GM19467 (cell line): ENCODE measurements around the gene IL17RD.

Experiments
- ATAC-seq: cut with Tn5 transposase; IDR thresholded peaks from one replicate; pipeline ENCODE4 v1.9.1; 2021; ENCODE audit warnings: mild to moderate bottlenecking, moderate library complexity; ENCODE audit not compliant: unreplicated experiment

Gene IL17RD

GRCh38 chr3:57069503-57069902, 95.7 kb downstream of the IL17RD start:
- no peak for ATAC-seq

- peak; percentile 94 for ATAC-seq
Observed at GRCh38 chr3:57068437-57069089, 96.6 kb downstream of the IL17RD start.

GRCh38 chr3:57066471-57066870, 98.7 kb downstream of the IL17RD start:
- ATAC-seq = no peak

DNA sequence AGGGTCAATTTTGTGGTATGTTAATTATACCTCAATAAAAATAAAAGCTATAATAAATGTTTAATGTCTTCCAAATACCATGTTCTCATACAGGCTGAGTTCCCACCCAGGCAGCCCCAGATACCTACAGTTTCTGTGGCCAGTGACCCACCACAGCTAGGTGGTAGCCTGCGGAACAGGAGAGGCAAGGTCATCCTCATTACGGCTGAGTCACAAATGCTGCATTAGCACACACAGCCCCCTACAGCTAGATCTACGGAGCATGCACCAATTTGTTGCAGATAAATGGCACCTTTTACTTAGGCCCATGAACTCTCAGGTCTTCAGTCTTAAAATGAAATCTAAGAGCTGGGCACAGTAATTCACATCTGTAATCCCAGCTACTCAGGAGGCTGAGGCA, 99.6 kb downstream of the IL17RD start:
- no peak for ATAC-seq

GRCh38 chr3:57064572-57064971, 100.6 kb downstream of the IL17RD start:
- no peak for ATAC-seq

- ATAC-seq = no peak
Observed at GRCh38 chr3:57064001-57064400, 101.2 kb downstream of the IL17RD start.

DNA sequence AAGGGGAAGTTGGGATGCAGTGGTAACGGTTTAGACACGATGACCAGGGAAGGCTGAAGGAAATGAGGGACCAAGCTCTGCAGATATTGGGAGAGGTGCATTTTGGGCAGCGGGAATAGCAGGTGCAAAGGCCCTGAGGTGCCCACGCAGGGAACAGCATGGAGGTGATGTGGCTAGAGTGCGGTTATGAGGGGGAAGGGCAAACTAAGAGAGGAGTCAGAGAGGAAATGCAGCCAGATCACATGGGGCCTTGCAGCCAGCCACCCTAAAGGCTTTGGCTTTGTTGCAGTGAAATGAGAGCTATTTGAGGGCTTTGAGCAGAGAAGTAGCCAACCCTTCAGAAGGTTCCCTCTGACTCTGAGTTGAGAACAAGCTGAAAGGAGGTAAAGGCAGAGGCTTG, 102.1 kb downstream of the IL17RD start:
- no peak for ATAC-seq

- no peak for ATAC-seq
Observed at GRCh38 chr3:57062101-57062631, 103.0 kb downstream of the IL17RD start.

GRCh38 chr3:57061556-57061955, 103.6 kb downstream of the IL17RD start:
- no peak for ATAC-seq

GRCh38 chr3:57060089-57060821, 104.9 kb downstream of the IL17RD start, which contains the start of gene SPATA12:
Gene SPATA12, plus strand, starts transcription at chr3:57060664. Its CDS starts 13,031 bp downstream, at chr3:57073695.
- no peak for ATAC-seq

DNA sequence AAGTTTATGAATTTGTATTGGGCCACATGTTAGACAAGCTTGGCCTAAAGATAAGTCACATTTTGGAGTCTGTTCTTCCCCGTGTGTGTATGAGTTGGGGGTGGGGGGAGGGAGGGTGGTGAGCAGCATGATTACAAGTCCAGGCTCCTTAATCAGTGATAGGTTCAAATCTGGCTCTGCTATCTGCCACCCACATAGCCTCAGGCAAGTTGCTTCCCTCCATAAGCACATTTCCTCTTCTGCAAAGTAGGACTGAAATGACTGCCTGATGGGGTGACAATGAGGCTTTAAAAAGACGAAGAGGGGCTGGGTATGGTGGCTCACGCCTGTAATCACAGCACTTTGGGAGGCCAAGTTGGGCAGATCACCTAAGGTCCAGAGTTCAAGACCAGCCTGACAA, 105.7 kb downstream of the IL17RD start:
- no peak for ATAC-seq

DNA sequence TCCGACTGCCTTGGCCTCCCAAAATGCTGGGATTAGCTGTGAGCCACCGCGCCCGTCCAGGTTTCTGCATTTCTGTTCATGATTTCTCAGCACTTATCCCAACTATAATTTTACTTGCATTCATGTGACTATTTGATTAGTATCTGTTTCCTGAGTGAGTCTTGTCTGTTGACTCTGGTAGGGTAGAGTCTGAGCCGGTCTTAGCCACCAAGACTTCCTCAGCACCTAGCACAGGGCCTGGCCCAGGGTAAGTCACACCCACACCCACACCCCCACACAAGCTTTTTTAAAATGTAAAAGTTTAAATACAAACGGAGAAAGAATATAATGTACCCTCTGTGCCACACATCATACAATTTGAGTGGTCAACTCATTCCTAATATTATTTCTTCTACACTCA, 107.8 kb downstream of the IL17RD start:
- ATAC-seq = no peak

- ATAC-seq = no peak
Observed at GRCh38 chr3:57053122-57053521, 112.0 kb downstream of the IL17RD start.

GRCh38 chr3:57052662-57053061, 112.5 kb downstream of the IL17RD start:
- no peak for ATAC-seq

GRCh38 chr3:57048728-57049127, 116.4 kb downstream of the IL17RD start:
- no peak for ATAC-seq

DNA sequence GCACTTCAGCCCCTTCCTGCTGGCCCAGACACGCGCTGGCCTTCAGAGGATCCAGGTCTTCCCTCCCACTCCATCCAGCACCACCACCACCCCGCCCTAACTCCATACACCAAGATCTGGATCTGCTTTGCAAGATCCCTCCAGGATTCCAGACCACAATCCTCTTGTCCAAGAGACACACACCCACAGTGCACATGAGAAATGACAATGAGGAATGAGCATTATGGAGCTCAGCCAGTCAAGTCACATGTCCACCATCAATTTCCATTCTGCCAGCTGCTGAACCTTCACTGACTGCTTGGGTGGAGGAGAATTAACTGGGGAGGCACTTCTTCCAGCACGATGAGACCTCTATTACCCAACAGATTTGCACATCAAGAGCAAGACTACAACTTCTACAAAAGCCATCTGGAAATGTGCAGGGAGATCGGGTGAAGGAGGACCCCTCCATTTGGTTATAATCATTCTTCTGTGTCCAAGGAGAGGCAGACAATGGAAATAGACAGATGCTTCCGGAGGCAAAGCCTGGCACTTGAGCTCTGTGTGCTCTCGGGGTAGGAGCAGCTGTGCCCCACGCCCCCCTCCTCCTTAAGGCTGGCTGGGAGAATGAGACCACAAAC, 117.0 kb downstream of the IL17RD start:
- ATAC-seq = no peak

GRCh38 chr3:57046101-57046765, 118.9 kb downstream of the IL17RD start:
- ATAC-seq = no peak

GRCh38 chr3:57043518-57043917, 121.6 kb downstream of the IL17RD start:
- ATAC-seq = no peak

DNA sequence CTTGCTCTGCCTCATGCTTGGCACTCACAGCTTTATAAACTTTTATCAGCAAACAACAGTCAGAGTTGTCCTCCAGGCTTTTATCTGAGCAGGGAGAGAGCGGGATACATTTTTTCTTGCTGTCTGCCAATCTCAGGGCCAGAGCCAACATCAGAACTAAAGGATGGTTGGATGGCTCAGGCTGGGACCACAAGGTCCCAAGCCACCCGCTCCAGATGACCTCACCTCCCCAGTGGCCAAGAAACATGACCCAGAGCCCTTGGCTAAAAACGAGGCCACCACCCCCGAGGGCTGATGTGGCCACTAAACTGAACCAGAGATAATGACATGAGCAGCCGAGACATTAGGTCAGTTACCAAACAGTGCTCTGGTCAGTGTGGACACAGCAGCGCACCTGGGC, 123.5 kb downstream of the IL17RD start:
- no peak for ATAC-seq
